ENCODE results near the gene PRDM15. TPM values are rescaled to one million over a fixed set of nuclear protein-coding genes. Genes with fewer than 3 reads are reported as not detected.

Gene PRDM15
- total and polyA plus RNA-seq, 2 experiments from 2014 or later, result 3.0 to 10.6 TPM

- H3K4me2 ChIP-seq, result no peak overlapping the region
- no peaks in the 10 kb centered on the region for H3K36me3 ChIP-seq (ENCODE audit: insufficient read depth)
- ATAC-seq (no peak), DNase-seq (ENCODE audit: low spot score) (no peak)
- TF ChIP-seq EZH2phosphoT487 (IDR thresholded peaks at IDR 0.05; ENCODE audit: unreplicated experiment) (no peak), NANOG (IDR thresholded peaks at IDR 0.05; ENCODE audit: borderline replicate concordance) (no peak), STAT1 (IDR thresholded peaks at IDR 0.05; ENCODE audit: unreplicated experiment) (no peak), JUNB (IDR thresholded peaks at IDR 0.05; ENCODE audit: unreplicated experiment) (no peak), ETS1 (IDR thresholded peaks at IDR 0.05) (no peak), EZH2 (IDR thresholded peaks at IDR 0.05; ENCODE audit: low read depth, unreplicated experiment) (no peak)
- Mint-ChIP-seq H3K27me3 (ENCODE audit: insufficient read depth, low read depth, poor library complexity) (peaks cover 4% of the 10 kb centered on the region), H3K9me3 (peaks cover 3% of the 10 kb centered on the region; the same call in 1 of the 3 replicates), H3K27ac (no peak overlapping the region), H3K36me3 (ENCODE audit: low read depth) (peaks cover 24% of the 10 kb centered on the region), H3K4me3 (no peak overlapping the region), H3K4me1 (no peaks in the 10 kb centered on the region)
- H3K27me3 ChIP-seq (ENCODE audit: insufficient read depth), result no peaks in the 10 kb centered on the region
- H3K27ac ChIP-seq (ENCODE audit: low read depth), result no peak overlapping the region
- H2AFZ ChIP-seq, result no peak overlapping the region
- no peaks in the 10 kb centered on the region for H3F3A ChIP-seq (replicated peaks; ENCODE audit: low read depth)
- no peaks in the 10 kb centered on the region for H4K20me1 ChIP-seq (replicated peaks; ENCODE audit: insufficient read depth)
- no peaks in the 10 kb centered on the region for H3K4me1 ChIP-seq (ENCODE audit: insufficient read depth)
- H3K79me2 ChIP-seq (replicated peaks; ENCODE audit: insufficient read depth), result no peaks in the 10 kb centered on the region
- H3K9me2 ChIP-seq (ENCODE audit: insufficient read depth), result no peaks in the 10 kb centered on the region
- H3K4me3 ChIP-seq, result no peak overlapping the region
Measured at GRCh38 chr21:41914358-41914757, 35.2 kb upstream of the PRDM15 start.

GRCh38 chr21:41913230-41913629 is 34.1 kb upstream of the PRDM15 start:
- no peak overlapping the region for H3K4me2 ChIP-seq
- no peak overlapping the region for H2AFZ ChIP-seq
- no peak overlapping the region for H3K27ac ChIP-seq (ENCODE audit: low read depth)
- Mint-ChIP-seq H3K27me3 (ENCODE audit: insufficient read depth, low read depth, poor library complexity) (peaks cover 4% of the 10 kb centered on the region), H3K9me3 (peaks cover 3% of the 10 kb centered on the region; the same call in 1 of the 3 replicates), H3K4me3 (no peak overlapping the region), H3K27ac (no peak overlapping the region), H3K4me1 (no peaks in the 10 kb centered on the region), H3K36me3 (ENCODE audit: low read depth) (peaks cover 24% of the 10 kb centered on the region)
- H3K79me2 ChIP-seq (replicated peaks; ENCODE audit: insufficient read depth), result no peaks in the 10 kb centered on the region
- no peaks in the 10 kb centered on the region for H3K4me1 ChIP-seq (ENCODE audit: insufficient read depth)
- H3F3A ChIP-seq (replicated peaks; ENCODE audit: low read depth), result no peaks in the 10 kb centered on the region
- no peaks in the 10 kb centered on the region for H3K36me3 ChIP-seq (ENCODE audit: insufficient read depth)
- no peaks in the 10 kb centered on the region for H3K27me3 ChIP-seq (ENCODE audit: insufficient read depth)
- no peaks in the 10 kb centered on the region for H3K9me2 ChIP-seq (ENCODE audit: insufficient read depth)
- no peak for TF ChIP-seq POLR2AphosphoS5 (IDR thresholded peaks at IDR 0.05; ENCODE audit: low read depth)
- TF ChIP-seq ZNF331 (CRISPR knock-in tag; IDR thresholded peaks at IDR 0.05; ENCODE audit: low read depth), result no peak
- TF ChIP-seq CTCF (conservative IDR thresholded peaks at IDR 0.05; ENCODE audit: low read depth in 2 of 2), result no peak
- DNase-seq (ENCODE audit: low spot score), result no peak
- H3K4me3 ChIP-seq, result no peak overlapping the region
- H4K20me1 ChIP-seq (replicated peaks; ENCODE audit: insufficient read depth), result no peaks in the 10 kb centered on the region
- ATAC-seq, result no peak

All from GM23338 (cell line).